GM12801 (cell line): Measurements from ENCODE around the gene ID3.

Experiments used
- CTCF ChIP-seq: IDR thresholded peaks from one replicate; pipeline ENCODE4 v1.5.1; 2011; ENCODE audit warnings: control low read depth; ENCODE audit not compliant: insufficient read length; ENCODE audit errors: extremely low read depth

ID3 gene

GRCh38 chr1:23528250-23528978 is 30.9 kb downstream of the ID3 start:
- TF ChIP-seq CTCF, result no peak

GRCh38 chr1:23527900-23528249 is 31.4 kb downstream of the ID3 start:
- no peak for TF ChIP-seq CTCF

- TF ChIP-seq CTCF, result no peak
Observed at GRCh38 chr1:23527366-23527765, 31.9 kb downstream of the ID3 start.

GRCh38 chr1:23526329-23527041 is 32.8 kb downstream of the ID3 start:
- no peak for TF ChIP-seq CTCF

GRCh38 chr1:23525558-23526250 is 33.6 kb downstream of the ID3 start:
- TF ChIP-seq CTCF, result no peak

- no peak for TF ChIP-seq CTCF
Observed at GRCh38 chr1:23524716-23525401, 34.4 kb downstream of the ID3 start.

GRCh38 chr1:23524163-23524562 is 35.1 kb downstream of the ID3 start:
- TF ChIP-seq CTCF, result no peak
